Mucosa of rectum (tissue), 2 donors: ENCODE data around the gene FCAMR.

Experiments used
- H3K27ac ChIP-seq, 2 donors: one replicate each; pipeline ENCODE4 v1.7.0; 2013; ENCODE audit warnings: inconsistent platforms in 2 of 2, low read depth in 2 of 2, low read length in 2 of 2
- H3K27me3 ChIP-seq, 2 donors: one replicate each; pipeline ENCODE4 v1.7.0; 2013; ENCODE audit warnings: low read length in 2 of 2; ENCODE audit not compliant: control insufficient read depth in 2 of 2, insufficient read depth in 2 of 2
- H3K36me3 ChIP-seq, 2 donors: one replicate each; pipeline ENCODE4 v1.7.0; 2013; ENCODE audit warnings: low read length in 2 of 2; ENCODE audit not compliant: control insufficient read depth in 2 of 2, insufficient read depth in 2 of 2
- H3K4me1 ChIP-seq, 2 donors: one replicate each; pipeline ENCODE4 v1.7.0; 2013; ENCODE audit warnings: low read length in 2 of 2, mild to moderate bottlenecking in 1 of 2; ENCODE audit not compliant: control insufficient read depth in 2 of 2, insufficient read depth in 2 of 2
- H3K4me3 ChIP-seq, 2 donors: one replicate each; pipeline ENCODE4 v1.7.0; 2013; ENCODE audit warnings: low read length in 2 of 2
- H3K9ac ChIP-seq, 2 donors: one replicate each; pipeline ENCODE4 v1.7.0; 2013; ENCODE audit warnings: low read length in 2 of 2, low read depth in 1 of 2, mild to moderate bottlenecking in 1 of 2
- H3K9me3 ChIP-seq, 2 donors: one replicate each; pipeline ENCODE4 v1.7.0; 2013; ENCODE audit warnings: low read length in 2 of 2; ENCODE audit not compliant: control insufficient read depth in 2 of 2
- donor health status: healthy.
- donor health status: Normal muscosa, but diverticular disease.

The FCAMR gene

DNA sequence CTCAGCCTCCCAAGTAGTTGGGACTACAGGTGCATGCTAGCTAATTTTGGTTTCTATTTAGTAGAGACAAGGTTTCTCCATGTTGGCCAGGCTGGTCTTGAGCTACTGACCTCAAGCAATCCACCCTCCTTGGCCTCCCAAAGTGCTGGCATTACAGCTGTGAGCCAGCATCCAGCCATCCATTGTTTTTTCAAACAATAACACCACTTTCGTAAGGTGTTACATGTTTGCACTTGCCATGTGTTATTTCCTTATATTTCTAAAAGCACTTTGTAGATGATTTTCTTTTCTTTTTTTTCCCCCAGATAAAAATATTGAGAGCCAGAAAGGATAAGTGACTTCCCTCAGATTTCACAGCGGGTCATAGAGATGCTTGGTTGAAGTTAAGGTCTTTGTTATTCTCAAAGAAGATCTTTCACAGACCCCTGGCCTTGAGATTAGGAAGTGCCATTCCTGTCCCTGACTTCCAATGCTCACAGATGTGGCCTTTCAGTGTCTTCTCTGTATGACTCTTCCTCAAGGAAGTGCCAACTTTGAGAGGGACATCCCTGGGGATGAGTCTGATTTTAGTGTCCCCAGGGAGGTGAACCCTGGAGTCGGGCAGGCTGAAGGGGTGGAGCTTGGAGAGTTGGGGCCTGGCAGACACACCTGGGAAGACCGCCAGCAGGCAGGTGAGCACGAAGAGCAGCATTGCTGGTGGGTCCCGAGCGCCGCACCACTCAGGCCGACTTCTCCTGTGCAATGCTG is 30.2 kb downstream of the FCAMR start:
- peak overlapping the region; percentile 50 to 68 for H3K4me3 ChIP-seq
- peaks cover 38 to 65% of the 10 kb centered on the region in 2 donors for H3K4me1 ChIP-seq
- no peaks in the 10 kb centered on the region for H3K27me3 ChIP-seq
- H3K9me3 ChIP-seq, result no peaks in the 10 kb centered on the region
- peaks cover 60 to 77% of the 10 kb centered on the region in 2 donors for H3K36me3 ChIP-seq
- peak overlapping the region in 1 of 2 donors; percentile 66 for H3K9ac ChIP-seq
- H3K27ac ChIP-seq, result peak overlapping the region; percentile 84 to 90

DNA sequence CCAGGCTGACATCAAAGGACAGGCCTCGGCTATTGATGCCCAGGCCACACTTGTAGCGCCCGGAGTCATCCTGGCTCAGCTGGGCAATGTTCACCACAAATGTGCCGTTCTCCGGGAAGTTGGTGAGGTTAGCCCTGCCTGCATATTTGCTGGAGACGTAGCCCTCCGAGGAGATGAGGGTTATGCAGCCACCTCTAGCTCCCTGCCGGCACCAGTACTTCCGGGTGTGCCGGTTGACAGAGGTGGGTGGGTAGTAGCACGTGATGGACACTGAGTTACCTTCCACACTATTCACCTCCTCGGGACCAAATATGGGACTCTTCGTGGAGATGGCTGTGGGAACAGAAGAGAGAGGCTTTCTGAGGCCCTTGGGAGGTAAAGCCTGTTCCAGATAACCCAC is 31.1 kb downstream of the FCAMR start:
- Histone ChIP-seq H3K4me3 (peak overlapping the region in 1 of 2 donors; percentile 20), H3K27ac (peak overlapping the region; percentile 74 to 84), H3K36me3 (peaks cover 67 to 79% of the 10 kb centered on the region in 2 donors), H3K9ac (peak overlapping the region; percentile 5 to 41), H3K4me1 (peaks cover 38 to 65% of the 10 kb centered on the region in 2 donors), H3K27me3 (no peaks in the 10 kb centered on the region), H3K9me3 (no peaks in the 10 kb centered on the region)

DNA sequence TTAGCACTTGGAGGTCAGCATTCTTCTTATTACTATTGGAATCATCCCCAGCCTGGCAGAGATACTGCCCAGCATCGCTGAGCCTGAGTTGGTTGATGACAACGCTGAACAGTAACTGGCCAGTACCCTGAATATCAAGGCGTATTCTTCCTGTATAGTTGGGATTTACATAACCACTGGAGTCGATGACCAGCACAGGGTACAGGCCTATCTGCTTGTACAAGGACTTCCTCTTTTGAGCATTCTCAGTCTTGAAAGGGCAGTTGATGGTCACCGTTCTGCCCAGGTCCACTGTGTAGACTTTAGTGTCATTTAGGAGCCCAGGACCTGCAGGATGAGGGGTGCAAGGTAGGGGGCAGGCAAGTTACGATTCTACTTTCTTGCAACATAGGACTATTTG is 32.8 kb downstream of the FCAMR start:
- H3K9ac ChIP-seq, result peak overlapping the region in 1 of 2 donors; percentile 48
- H3K4me3 ChIP-seq, result no peak overlapping the region
- H3K27me3 ChIP-seq, result no peaks in the 10 kb centered on the region
- H3K27ac ChIP-seq, result peak overlapping the region; percentile 25 to 74
- H3K4me1 ChIP-seq, result peaks cover 31 to 53% of the 10 kb centered on the region in 2 donors
- H3K9me3 ChIP-seq, result no peaks in the 10 kb centered on the region
- H3K36me3 ChIP-seq, result peaks cover 70 to 77% of the 10 kb centered on the region in 2 donors

DNA sequence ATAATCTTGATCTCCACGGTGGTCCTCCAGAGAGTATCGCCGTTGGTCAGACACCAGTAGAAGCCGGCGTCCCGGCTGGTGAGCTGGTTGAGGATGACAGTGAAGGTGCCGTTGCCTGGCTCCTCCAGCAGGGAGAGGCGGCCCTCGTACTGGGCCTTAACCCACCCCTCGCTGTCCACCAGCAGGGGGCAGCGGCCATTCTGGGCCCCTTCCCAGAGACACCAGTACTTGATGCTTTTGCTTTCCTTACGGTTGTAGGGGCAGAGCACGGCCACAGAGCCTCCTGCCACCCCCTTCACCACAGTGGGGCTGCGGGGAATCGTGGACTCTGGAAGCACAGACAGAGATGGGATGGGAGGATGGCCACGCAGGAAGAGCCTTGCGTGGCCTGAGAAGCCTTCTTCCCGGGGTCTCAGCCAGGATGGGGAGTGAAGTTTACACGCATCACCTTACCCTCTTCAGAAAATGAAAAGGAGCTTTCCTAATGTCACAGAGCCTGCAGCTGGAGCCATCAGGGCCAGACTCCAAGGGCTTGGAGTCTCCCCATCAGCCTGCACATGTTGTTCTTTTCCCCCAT is 34.7 kb downstream of the FCAMR start:
- H3K27ac ChIP-seq, result peak overlapping the region; percentile 27 to 44
- no peaks in the 10 kb centered on the region for H3K27me3 ChIP-seq
- peaks cover 82 to 84% of the 10 kb centered on the region in 2 donors for H3K36me3 ChIP-seq
- H3K4me1 ChIP-seq, result peaks cover 28 to 49% of the 10 kb centered on the region in 2 donors
- H3K9ac ChIP-seq, result no peak overlapping the region
- no peak overlapping the region for H3K4me3 ChIP-seq
- no peaks in the 10 kb centered on the region for H3K9me3 ChIP-seq

DNA sequence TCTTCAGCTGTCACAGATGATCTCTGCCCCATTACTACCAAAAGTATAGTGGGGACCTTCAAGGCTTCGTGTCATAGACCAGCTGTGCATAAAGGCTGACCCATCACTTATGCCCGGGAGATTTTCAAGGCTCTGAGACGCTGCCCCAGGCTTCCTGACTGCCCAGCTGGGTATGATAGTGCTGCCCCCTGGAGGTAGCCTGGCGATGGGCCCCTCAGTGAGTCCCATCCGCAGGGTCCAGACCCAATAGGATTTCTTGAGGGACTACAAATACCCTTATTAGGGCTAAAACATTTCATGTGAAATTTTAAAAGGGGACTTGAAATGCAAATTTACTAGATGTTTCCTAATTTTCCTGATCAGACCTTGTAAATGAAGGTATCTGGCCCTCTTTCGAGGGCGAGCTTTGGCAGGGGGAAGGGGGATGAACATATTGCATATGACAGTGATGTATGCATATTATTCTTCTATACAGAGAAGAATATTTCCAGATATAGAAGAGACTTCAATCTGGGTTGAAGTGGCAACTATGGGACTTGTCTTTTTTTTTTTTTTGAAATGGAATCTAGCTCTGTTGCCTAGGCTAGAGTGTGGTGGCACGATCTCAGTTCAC is 36.8 kb downstream of the FCAMR start:
- H3K4me1 ChIP-seq, result peaks cover 26 to 39% of the 10 kb centered on the region in 2 donors
- no peak overlapping the region for H3K9ac ChIP-seq
- peaks cover 76 to 82% of the 10 kb centered on the region in 2 donors for H3K36me3 ChIP-seq
- H3K9me3 ChIP-seq, result no peaks in the 10 kb centered on the region
- H3K4me3 ChIP-seq, result no peak overlapping the region
- H3K27ac ChIP-seq, result peak overlapping the region in 1 of 2 donors; percentile 38
- H3K27me3 ChIP-seq, result no peaks in the 10 kb centered on the region

DNA sequence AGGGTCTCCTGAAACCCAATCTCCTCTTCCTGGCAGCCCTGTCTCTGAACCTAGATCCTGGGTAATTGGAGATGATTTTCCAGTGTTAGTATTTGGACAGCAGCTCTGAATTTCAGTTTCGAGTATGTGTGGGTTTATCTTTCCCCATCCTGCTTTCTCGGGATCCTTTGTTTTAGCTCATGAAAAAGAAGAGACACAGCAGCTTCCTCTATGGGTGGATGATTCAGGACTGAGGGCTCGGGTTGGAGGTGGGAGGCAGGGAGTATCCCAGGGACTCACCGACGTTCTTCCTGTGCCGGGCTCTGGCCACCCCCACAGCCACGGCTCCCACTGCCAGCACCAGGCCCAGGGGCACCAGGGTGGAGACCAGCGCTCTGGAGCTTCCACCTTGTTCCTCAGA is 38.1 kb downstream of the FCAMR start:
- Histone ChIP-seq H3K9ac (no peak overlapping the region), H3K4me3 (no peak overlapping the region), H3K4me1 (peaks cover 33 to 39% of the 10 kb centered on the region in 2 donors), H3K27me3 (no peaks in the 10 kb centered on the region), H3K9me3 (no peaks in the 10 kb centered on the region), H3K27ac (peak overlapping the region; percentile 29 to 75), H3K36me3 (peaks cover 67 to 71% of the 10 kb centered on the region in 2 donors)

DNA sequence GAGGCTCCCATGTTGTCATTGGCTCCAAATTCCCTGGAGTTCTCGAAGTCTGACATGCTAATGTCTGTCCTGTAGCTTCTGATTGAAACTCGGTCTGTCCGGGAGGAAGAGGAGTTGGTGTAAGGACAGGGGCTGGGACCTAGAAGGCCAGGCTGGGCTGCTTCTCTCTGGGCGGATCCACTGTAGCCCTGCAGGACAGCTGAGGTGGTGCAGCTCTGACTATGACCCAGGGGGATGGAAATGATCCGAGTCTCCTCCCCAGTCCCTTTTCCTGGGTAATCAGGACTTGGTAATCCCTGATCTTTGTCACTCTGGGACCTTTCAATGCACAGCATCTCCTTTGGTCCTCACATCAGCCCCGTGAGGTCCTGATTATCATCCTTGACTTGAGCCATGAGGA is 38.6 kb downstream of the FCAMR start:
- Histone ChIP-seq H3K27ac (peak overlapping the region; percentile 6 to 75), H3K27me3 (no peaks in the 10 kb centered on the region), H3K9ac (peak overlapping the region in 1 of 2 donors; percentile 9), H3K4me3 (no peak overlapping the region), H3K9me3 (no peaks in the 10 kb centered on the region), H3K4me1 (peaks cover 34 to 36% of the 10 kb centered on the region in 2 donors), H3K36me3 (peaks cover 62 to 66% of the 10 kb centered on the region in 2 donors)

DNA sequence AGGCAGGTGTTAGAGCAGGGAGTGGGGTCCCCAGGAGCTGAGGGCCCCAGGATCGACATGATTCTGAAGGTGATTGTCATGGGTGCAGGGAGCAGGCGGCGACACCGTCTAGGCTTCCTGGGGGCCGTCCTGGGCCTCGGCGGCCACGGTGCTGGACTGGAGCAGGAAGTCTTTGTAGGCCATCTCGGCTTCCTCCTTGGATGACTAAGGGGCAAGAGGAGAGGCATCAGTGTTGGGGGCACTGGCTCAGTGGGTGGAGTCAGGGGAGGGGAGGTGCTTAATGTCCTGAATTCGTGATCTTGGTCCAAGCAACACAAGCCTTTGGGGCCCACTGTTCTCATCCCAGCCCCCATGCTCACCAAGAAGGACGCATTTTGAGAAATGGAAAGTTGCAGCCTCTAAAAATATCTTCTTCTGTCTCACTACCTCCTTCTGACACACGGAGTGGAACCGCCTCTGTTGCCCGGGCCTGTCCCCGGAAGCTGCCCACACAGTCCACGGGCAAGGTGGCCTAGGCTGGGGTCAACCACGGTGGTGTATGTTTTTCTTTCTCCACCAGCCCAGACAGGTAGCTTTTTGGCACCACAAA is 40.0 kb downstream of the FCAMR start:
- Histone ChIP-seq H3K4me1 (peaks cover 37 to 39% of the 10 kb centered on the region in 2 donors), H3K9me3 (no peaks in the 10 kb centered on the region), H3K27ac (peak overlapping the region in 1 of 2 donors; percentile 75), H3K9ac (peak overlapping the region in 1 of 2 donors; percentile 14), H3K27me3 (no peaks in the 10 kb centered on the region), H3K4me3 (peak overlapping the region in 1 of 2 donors; percentile 22), H3K36me3 (peaks cover 49 to 52% of the 10 kb centered on the region in 2 donors)

DNA sequence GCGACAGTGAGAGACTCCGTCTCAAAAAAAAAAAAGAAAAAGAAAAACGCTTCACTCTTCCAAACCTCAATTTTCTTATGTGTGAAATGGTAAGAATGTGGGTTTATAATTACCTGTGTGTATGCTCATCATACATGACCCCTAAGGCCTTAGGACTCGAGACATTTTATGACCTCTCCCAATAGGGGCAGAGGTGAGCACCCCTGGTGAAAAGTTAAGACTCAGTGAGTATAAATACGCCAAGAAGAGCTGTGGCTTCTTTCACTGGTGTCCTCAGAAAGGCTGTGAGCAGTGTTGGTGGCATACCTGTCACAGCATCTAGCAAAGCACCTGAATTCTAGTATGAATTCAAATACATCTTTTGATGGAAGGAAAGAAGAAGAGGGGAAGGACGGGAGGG is 40.7 kb downstream of the FCAMR start:
- Histone ChIP-seq H3K4me1 (peaks cover 45% of the 10 kb centered on the region in 2 donors), H3K9ac (peak overlapping the region in 1 of 2 donors; percentile 14), H3K9me3 (no peaks in the 10 kb centered on the region), H3K4me3 (no peak overlapping the region), H3K36me3 (peaks cover 42 to 45% of the 10 kb centered on the region in 2 donors), H3K27me3 (no peaks in the 10 kb centered on the region), H3K27ac (peak overlapping the region; percentile 36 to 75)
